Transverse colon (tissue), 4 donors: Measurements from ENCODE around the gene ADAMTSL4. TPM values are rescaled to one million over a fixed set of nuclear protein-coding genes. Genes with fewer than 3 reads are reported as not detected.

Experiments
- DNase-seq: peaks from one replicate; pipeline ENCODE4 v3.0.0-alpha.2; 2019
- H3K27ac ChIP-seq, 4 donors: fragments of 200-600 bp; sonication (generic); 2 replicates each; pipeline ENCODE4 v1.5.1; 2016 to 2018; ENCODE audit warnings: inconsistent platforms in 4 of 4
- H3K27me3 ChIP-seq: fragments of 200-600 bp; sonication (generic); 2 replicates; pipeline ENCODE4 v1.5.1; 2017; ENCODE audit warnings: inconsistent platforms
- H3K36me3 ChIP-seq, 4 donors: fragments of 200-600 bp; sonication (generic); 2 replicates each; pipeline ENCODE4 v1.5.1; 2017 to 2019; ENCODE audit warnings: inconsistent platforms in 4 of 4
- H3K4me1 ChIP-seq, 4 donors: fragments of 200-600 bp; sonication (generic); 2 replicates each; pipeline ENCODE4 v1.5.1; 2017 to 2020; ENCODE audit warnings: inconsistent platforms in 4 of 4
- H3K4me3 ChIP-seq, 4 donors: fragments of 200-600 bp; sonication (generic); 1 replicate in 1 of 4; 2 replicates in 3 of 4; pipeline versions ENCODE4 v1.5.1 to v1.6.1; 2017 to 2019; ENCODE audit warnings: inconsistent platforms in 4 of 4
- H3K9me3 ChIP-seq, 2 donors: fragments of 200-600 bp; sonication (generic); 2 replicates each; pipeline ENCODE4 v1.5.1; 2017 to 2019; ENCODE audit warnings: inconsistent platforms in 2 of 2
- EP300 ChIP-seq: sonication (generic); formaldehyde crosslinking; IDR thresholded peaks from one replicate; pipeline ENCODE4 v1.6.1; 2017; ENCODE audit warnings: antibody characterized with exemption, low read depth
- POLR2A ChIP-seq: fragments of 450-650 bp; IDR thresholded peaks from one replicate; pipeline ENCODE4 v1.6.1; 2016; ENCODE audit warnings: antibody characterized with exemption, mild to moderate bottlenecking, moderate library complexity
- POLR2AphosphoS5 ChIP-seq, 3 donors: sonication (generic); formaldehyde crosslinking; IDR thresholded peaks; one replicate each; pipeline ENCODE4 v1.6.1; 2016; ENCODE audit warnings: antibody characterized with exemption in 3 of 3
- WGBS, 2 donors: methylation state at CpG; one replicate each; pipeline ENCODE4 v1.1.5; 2018; ENCODE audit warnings: low coverage in 1 of 2; 5-methylcytosine and 5-hydroxymethylcytosine counted together
- in situ Hi-C, 4 donors: fragments of 200-750 bp; cut with MboI; loops; one replicate each; pipeline versions ENCODE4 v1.15.0 to v1.15.1; 2017; ENCODE audit warnings: low sequenced_read_pairs in 3 of 4, low pct_ligation_motif_present in 1 of 4, low pct_unique_long_range_greater_than_20kb in 1 of 4
- intact Hi-C: fragments of 100-400 bp; cut with DNase I; formaldehyde crosslinking; loops from one replicate; pipeline ENCODE4 v1.15.1; 2023; ENCODE audit warnings: low total_unique reads
- total RNA-seq, 4 donors: library from RNA; depleted of rRNA; stranded (reverse); fragments of >200 nt; gene quantifications; one replicate each; pipeline ENCODE4 v1.1.0, GENCODE V29; 2016
- TF ChIP-seq, protein P1 (sequence below), 5 experiments: fragments of 200-600 bp in 3 of 5; fragments of 450-650 bp in 2 of 5; sonication (generic) in 3 of 5; IDR thresholded peaks; 1 replicate in 2 of 5; 2 replicates in 3 of 5; pipeline ENCODE4 v1.5.1; 2016 to 2017; ENCODE audit warnings: antibody characterized with exemption in 5 of 5, inconsistent platforms in 3 of 5, mild to moderate bottlenecking in 2 of 5, moderate library complexity in 1 of 5

The ADAMTSL4 gene
- total RNA-seq, 4 donors from 2014 or later, result 7.2 to 26.2 (median 16.3) TPM

DNA sequence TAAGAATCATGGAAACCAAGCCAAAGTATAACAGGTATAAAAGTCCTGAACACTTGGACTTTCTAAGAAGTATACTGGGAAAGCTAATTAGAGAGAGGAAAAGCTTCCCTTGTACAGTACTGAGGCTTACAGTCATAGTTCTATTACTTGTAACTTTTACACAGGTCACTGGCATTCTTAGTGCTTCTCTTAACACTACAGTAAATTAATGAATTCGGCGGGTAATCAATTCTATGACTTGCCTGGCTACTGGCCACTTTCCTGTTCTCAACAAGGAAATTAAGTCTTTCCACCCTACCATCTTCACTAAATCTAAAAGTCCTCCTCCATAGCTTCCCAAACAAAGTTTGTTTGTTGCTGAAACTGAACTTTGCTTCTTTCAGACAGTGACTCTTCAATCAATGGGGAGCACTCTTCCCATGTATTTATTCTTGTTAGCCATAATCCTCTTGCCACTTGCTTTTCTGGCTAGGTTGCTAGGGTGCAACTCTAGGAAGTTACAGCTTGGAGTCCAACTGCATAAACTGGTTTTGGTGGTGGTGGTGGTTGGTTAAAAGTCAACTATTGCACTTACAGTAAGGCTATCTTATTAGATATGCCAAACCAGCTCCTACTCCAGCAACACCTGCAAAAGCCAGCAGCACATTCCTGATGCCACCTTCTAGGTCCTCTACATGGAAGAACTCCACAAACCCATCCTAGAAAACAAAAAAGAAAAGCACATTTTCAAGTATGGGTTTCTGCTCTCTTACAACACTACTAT, 27.8 kb downstream of the ADAMTSL4 start:
- Histone ChIP-seq H3K4me3 (peak overlapping the region; percentile 85 to 97 (median 91)), H3K9me3 (no peaks in the 10 kb centered on the region), H3K27me3 (no peaks in the 10 kb centered on the region), H3K4me1 (peaks cover 20 to 57% (median 43%) of the 10 kb centered on the region in 4 donors), H3K36me3 (peaks cover 0 to 51% (median 18%) of the 10 kb centered on the region in 4 donors), H3K27ac (peak overlapping the region; percentile 98 to 99 (median 98))
- in situ Hi-C loops, result no loop called here
- 0 to 7% methylated on average over 2 of the region's 2 CpGs for WGBS, 2 donors
- TF ChIP-seq POLR2A (no peak), POLR2AphosphoS5 (IDR thresholded peaks at IDR 0.05) (peak in 1 of 3 donors; percentile 70)
- DNase-seq, result no peak
- intact Hi-C loops, result loop anchor here (2.0 kb wide), 1 partner anchor 16 kb away; no protein-coding TSS in a partner anchor

DNA sequence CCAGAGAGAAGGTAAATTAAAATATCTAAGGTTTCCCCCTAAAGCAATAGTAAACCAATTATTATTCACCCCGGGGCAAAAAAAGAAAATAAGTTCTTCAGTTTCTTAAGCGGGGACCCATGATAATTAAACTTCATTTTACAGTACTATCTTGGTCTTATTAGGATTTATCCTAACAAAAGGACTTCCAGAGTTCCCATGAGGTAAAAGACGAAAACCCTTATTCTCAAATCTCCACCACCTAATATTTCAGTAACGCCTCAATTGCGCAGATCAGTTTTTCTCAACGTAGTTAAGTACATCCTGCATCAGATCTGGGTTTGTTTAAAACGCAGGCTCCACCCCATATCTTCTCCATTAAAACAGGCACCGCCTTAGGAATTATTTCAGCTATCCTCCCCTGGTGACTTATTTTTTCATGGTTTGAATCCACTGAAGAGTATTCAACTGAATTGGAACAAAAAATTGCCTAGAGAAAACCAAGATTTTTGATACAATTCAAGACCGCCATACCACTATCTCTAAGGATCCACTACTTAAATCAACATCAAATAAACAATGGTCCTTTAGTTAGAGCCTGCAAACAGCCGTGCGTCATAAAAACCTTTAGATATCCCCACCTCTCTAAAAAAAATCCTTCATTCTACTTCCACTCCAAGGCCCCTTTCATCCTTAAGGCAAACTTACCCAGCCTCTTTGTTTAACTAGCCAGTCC, 28.5 kb downstream of the ADAMTSL4 start:
- intact Hi-C loops, result loop anchor here (2.0 kb wide), 1 partner anchor 17 kb away; no protein-coding TSS in a partner anchor
- in situ Hi-C loops, result no loop called here
- 1% methylated on average over 11 of the region's 11 CpGs for WGBS, 2 donors

DNA sequence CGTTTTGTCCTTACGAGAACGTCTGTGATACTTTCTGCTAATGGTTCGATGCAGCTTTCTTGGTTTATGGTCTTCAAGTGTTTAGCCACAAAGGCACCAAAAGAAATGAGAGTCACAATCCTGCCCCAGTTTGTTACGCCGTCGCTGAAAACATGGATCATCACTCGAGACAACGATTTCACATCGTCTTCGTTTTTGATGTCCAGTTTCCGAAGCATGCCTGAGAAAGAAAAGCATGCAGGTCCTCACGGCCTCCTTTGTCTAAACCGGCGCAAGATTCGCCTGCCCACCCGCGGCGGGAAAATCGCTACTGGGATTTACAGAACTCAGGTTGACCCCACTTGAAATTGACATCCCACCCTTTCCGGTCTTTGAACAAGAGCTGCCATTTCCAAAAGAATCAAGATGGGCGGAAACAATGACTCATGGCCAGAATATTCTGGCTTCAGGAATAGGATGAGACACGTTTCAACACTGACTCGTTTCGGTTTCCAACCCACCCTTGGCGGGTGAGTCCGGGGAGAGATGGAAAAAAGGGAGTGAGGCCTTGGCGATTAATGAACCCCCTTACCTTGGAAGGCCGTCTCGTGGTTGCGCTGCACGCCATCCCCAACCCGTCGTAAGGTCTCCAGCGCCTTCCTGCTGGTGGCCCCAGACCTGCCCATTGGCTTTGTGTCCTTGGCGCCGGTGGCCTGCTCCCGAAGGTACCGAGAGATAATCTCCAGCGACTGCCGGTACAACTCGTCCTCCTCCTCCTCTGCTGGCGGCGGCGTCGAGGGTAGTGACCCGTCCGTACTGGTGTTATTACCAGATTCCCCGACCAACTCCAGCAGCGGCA, 29.3 kb downstream of the ADAMTSL4 start:
- 0 to 3% methylated on average over 11 to 49 of the region's 50 CpGs for WGBS, 2 donors
- in situ Hi-C loops (no loop called here), intact Hi-C loops (no loop called here)
- H3K27ac ChIP-seq, result peak overlapping the region; percentile 98 to 99 (median 98)
- H3K27me3 ChIP-seq, result no peaks in the 10 kb centered on the region
- DNase-seq, result peak; percentile 54
- H3K4me3 ChIP-seq, result peak overlapping the region; percentile 85 to 97 (median 91)
- TF ChIP-seq POLR2AphosphoS5 (IDR thresholded peaks at IDR 0.05), result peak; percentile 65 to 83 (median 82)
- TF ChIP-seq EP300, result no peak
- TF ChIP-seq POLR2A, result peak; percentile 27
- H3K9me3 ChIP-seq, result no peaks in the 10 kb centered on the region
- H3K4me1 ChIP-seq, result peaks cover 16 to 49% (median 30%) of the 10 kb centered on the region in 4 donors
- peaks cover 0 to 37% (median 12%) of the 10 kb centered on the region in 4 donors for H3K36me3 ChIP-seq

More for the DNA sequence above, 28.5 kb downstream of the ADAMTSL4 start:
- Histone ChIP-seq H3K9me3 (no peaks in the 10 kb centered on the region), H3K36me3 (peaks cover 0 to 45% (median 15%) of the 10 kb centered on the region in 4 donors), H3K4me3 (peak overlapping the region; percentile 85 to 97 (median 91)), H3K27ac (peak overlapping the region; percentile 98 to 99 (median 98)), H3K27me3 (no peaks in the 10 kb centered on the region), H3K4me1 (peaks cover 18 to 55% (median 38%) of the 10 kb centered on the region in 4 donors)
- TF ChIP-seq POLR2AphosphoS5 (IDR thresholded peaks at IDR 0.05) (peak in 1 of 3 donors; percentile 59), EP300 (no peak), POLR2A (peak; percentile 8)
- TF ChIP-seq, protein P1, sequence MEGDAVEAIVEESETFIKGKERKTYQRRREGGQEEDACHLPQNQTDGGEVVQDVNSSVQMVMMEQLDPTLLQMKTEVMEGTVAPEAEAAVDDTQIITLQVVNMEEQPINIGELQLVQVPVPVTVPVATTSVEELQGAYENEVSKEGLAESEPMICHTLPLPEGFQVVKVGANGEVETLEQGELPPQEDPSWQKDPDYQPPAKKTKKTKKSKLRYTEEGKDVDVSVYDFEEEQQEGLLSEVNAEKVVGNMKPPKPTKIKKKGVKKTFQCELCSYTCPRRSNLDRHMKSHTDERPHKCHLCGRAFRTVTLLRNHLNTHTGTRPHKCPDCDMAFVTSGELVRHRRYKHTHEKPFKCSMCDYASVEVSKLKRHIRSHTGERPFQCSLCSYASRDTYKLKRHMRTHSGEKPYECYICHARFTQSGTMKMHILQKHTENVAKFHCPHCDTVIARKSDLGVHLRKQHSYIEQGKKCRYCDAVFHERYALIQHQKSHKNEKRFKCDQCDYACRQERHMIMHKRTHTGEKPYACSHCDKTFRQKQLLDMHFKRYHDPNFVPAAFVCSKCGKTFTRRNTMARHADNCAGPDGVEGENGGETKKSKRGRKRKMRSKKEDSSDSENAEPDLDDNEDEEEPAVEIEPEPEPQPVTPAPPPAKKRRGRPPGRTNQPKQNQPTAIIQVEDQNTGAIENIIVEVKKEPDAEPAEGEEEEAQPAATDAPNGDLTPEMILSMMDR (IDR thresholded peaks at IDR 0.05), result no peak
- DNase-seq, result no peak

DNA sequence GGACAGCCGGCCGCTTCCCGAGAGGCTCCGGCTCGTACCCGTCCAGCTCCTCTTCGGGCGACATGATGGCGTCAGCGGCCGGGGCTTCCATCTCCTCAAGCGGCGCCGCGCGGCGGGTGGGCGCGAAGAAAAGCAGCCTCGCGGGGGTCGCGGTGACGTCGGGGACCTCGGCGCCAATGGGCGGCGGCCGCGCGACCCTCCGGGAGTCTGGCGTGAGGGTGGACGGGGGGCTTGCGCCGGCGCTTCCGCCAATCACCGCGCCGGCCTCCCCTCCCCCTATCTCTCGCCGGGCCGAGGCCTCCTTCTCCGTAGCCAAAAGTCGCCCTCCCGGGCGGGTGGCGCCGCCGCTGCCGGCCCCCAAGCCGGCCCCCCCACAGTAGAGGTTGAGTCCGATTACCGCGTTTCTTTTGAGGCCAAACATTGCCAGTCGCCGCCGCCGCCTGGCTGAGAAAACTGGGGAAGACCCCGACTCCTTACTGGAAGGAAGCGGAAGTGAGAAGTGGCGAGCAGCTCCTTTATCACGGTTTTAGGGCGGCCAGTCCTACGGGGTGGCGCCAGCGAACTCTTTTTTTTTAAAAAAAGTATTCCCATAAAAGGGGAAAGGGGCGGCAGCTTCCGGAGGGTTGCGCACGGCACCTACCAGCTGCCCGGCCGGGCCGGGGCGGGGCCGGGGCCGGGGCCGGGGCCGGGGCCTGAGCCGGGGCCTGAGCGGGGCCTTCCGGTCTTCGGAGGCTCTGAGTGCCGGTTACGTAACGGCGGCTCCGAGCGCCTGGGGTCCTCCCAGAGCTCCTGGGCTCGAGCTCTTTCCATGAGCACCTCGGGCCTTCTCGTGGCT, 30.1 kb downstream of the ADAMTSL4 start, which contains the start of gene MCL1:
TSS of gene MCL1 (minus strand) at position 501 of the 835 bp plus-strand sequence. CDS start at position 421, 80 bp downstream.
- DNase-seq, result peak; percentile 95
- peak; percentile 99 for TF ChIP-seq POLR2A
- no peak for TF ChIP-seq EP300
- TF ChIP-seq, protein P1 (IDR thresholded peaks at IDR 0.05), result peak in 4 of 5 experiments; percentile 7 to 34 (median 18)
- TF ChIP-seq POLR2AphosphoS5 (IDR thresholded peaks at IDR 0.05), result peak; percentile 96 to 100 (median 100)
- peak within 1 kb of the TSS; percentile 98 to 99 (median 98) for H3K27ac ChIP-seq
- H3K4me3 ChIP-seq, result peak within 1 kb of the TSS; percentile 85 to 97 (median 91)
- no peaks in the 10 kb centered on the region for H3K9me3 ChIP-seq
- H3K4me1 ChIP-seq, result peaks cover 7 to 40% (median 22%) of the 10 kb centered on the region in 4 donors
- H3K27me3 ChIP-seq, result no peaks in the 10 kb centered on the region
- in situ Hi-C loops, result no loop called here
- H3K36me3 ChIP-seq, result peaks cover 0 to 30% (median 7%) of the 10 kb centered on the region in 4 donors
- 0% methylated on average over 6 to 77 of the region's 94 CpGs for WGBS, 2 donors
- intact Hi-C loops, result no loop called here
